Hematopoietic multipotent progenitor cell treated with erythropoietin and hydrocortisone succinate and interleukin-3 and kit ligand, for 8 days (in vitro differentiated cells): Measurements from ENCODE around the gene PRIMA1.

Source experiments
- DNase-seq: peaks from one replicate; pipeline ENCODE4 v3.0.0-alpha.2; 2015

Gene PRIMA1

DNA sequence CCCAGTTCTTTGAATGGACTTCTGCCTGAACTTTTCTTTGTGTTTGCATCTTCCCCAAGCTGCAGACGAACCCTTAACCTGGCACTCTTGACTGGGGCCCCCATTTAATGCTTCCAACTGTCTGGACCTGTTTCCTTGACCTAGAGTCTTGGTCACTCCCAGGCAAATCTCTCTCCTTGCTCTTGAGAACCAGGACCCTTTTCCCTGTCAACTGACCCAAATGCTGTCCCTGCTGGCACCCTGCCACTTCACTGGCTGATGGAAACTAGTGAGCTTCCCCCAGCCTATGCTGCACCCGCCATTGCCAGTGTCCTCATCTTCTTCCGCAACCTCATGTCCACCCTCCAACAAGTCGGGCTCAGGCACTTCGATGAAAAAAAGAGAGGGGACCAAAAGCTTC lies 79.5 kb downstream of the PRIMA1 start:
- DNase-seq = no peak

DNA sequence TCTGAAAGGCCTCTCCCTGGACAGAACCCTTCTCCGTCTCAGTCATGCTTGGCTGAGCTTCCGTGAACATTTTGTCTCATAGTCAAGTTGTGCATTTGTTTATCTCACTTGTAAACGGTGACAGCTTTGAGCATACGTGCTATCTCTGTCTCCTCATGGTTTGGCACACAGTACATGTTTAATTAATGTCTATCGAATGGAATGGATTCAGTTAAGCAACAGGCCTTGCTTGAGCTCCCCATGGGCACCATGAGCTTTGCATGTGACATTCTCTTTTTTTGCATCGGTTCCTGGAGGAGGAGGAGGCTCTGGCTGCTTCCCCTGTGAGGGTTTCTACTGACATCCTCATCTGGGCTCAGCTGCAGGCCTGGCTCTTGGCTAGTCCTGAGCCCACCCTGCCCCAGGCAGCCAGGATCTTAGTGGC lies 80.0 kb downstream of the PRIMA1 start:
- DNase-seq = no peak

DNA sequence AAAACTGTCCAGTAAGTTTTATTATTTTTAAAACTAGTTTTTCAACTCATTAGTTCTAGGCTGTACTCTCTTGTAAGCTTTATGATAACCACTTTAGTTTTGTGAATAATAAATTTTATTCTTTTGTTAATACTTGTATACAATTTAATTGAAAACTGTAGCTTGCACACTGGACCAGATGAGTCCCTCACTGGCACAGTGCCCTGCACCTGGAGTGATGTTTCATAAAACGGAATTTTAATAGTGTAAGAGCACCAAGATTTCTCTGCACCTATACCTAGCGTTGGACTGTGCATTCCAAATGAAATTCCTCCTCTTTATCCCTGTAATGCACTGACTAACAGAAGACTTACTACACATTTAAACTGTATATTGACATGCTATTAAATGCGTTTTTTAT lies 80.8 kb downstream of the PRIMA1 start:
- no peak for DNase-seq

DNA sequence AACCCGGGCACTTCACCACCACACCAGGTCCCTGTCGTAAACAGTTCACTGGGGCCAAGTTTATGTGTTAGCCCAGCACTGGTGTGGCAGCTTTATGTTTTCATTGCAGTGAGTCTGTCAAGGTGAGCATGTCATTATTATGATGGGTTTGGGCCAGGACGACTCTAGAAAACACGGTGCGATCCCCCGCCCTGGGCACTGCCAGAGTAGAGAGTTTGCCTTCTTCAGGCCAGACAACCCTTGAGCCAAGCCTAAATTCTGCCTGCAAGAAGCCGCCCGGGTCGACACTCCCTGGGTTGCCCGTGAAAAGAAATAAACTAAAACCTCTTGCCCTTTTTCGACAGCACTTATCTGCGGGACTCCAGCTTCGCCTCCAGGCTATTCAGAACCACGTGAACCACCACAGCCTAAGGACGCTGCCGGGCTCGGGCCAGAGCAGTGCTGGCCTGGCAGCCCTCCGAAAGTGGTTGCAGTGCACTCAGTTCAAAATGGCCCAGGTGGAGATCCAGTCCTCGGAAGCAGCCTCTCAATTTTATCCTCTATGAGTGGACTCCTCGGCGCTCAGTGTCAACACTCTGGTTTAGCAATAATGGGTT lies 81.8 kb downstream of the PRIMA1 start:
- no peak for DNase-seq

DNA sequence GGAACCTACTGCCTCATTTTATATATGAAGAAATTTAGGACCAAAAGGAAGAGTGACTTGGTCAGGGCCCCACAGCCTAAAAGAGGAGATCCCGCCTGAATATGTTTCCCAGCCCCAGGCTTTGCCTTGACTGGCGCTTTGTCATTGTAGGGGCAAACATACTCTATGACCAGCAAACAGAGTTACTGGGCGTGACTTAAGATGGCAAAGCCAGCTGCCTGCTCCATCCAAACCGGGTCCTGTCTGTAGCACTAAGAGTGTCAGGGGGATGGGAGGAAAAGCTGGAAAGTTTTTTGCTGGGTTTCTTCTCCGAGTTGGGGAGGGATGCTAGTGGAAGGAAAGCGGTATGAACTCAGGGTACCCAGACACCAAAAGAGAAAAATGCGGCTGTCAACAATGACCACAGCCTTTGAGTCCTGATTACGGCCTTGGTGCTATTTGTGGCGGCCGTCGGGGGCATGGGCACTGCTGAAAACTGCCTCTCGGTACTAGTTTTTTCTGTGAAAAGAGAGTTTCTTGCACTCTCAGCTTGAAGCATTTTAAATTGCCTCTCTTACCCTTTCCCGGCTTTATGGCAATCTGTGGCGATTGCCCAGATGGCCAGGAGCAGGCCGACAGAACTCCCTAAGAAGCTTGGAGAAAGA lies 82.7 kb downstream of the PRIMA1 start:
- no peak for DNase-seq

DNA sequence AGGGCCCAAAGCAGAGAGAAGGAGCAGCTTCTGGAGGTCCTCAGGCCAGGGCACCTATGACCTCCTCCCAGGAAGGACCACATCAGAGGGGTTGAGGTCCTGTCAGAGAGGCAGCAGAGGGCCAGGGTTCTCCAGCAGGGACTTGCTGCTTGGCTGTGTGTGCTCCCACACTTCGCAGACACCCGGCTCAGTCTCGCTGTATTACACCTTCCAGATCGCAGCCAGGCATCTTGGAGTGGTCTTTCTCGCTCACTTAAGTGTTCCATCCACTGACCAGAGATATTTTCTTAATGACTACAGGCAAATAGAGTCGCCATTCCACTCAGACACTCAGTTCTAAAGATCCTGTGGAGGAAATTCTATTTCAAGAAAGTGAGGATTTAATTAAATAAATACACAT lies 84.3 kb downstream of the PRIMA1 start:
- DNase-seq = no peak

DNA sequence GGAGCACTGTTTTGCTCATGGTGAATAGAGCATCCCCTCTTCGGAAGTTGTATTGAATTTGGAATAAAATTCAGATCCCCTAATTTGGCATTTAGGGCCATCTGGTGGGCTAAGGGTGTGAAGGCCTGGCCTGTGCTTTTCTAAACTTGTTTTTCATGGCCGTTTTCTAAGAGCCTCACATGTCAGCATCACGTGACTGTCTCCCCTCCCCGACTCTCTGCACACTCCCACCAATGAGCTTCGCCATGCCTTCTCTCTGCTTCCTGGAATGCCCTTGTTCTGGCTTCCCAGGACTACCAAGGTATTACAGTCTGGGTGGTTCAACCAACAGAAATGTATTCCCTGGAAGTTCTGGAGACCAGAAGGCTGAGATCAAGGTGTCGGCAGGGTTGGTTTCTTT lies 85.3 kb downstream of the PRIMA1 start:
- no peak for DNase-seq

DNA sequence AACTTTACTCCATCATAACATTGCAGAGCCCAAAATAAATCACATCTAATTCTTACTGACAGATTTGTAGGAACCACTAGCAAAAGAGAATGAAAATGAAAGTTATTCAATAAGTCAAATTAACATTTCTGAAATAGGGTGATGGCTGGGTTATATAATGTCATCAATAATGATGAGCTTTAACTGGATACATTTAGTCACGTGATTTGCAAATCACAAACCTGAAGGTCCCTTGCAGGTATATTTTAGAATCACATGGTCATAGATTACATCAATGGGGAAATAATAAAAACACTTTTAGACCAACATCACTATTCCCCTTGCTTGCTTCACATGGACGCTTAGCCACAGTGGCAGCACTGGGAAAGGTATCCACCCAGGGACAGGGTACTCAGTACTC lies 86.7 kb downstream of the PRIMA1 start:
- DNase-seq = no peak

DNA sequence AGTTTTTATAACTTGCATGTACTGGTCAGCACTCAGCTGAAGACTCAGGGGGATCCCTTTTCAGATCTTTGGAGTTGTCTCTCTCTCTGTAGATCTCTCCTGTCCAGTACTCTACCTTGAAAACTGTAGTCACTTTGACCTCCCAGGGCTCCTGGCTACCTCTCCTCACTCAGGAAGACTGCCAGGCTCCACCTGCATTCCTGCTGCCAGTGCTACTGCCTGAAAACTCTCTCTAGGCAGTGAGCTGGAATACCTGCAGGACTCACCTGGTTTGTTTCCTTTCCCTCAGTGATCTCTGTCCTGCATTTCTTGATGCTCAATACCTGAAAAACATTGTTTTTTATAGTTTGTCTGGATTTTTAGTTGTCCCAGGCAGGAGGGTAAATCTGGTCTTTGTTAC lies 87.4 kb downstream of the PRIMA1 start:
- no peak for DNase-seq

DNA sequence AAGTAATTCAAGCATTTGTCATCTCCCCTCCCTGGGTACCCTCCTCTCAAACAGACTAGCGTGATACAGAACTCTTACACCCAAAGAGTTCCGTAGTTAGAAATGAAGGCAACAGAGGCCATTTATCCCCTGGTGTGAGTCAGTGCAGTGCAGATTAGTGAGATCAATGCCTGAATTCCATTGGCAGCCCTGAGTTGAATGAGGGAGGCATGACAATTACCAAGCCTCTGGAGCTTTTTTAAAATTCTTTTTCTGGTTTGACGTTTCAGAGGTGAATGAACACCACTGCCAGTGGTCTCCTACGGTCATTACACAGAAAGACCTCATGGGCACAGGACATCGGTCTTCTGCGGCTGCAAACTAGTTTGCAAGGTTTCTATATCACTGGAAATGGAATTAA lies 94.4 kb downstream of the PRIMA1 start:
- no peak for DNase-seq

DNA sequence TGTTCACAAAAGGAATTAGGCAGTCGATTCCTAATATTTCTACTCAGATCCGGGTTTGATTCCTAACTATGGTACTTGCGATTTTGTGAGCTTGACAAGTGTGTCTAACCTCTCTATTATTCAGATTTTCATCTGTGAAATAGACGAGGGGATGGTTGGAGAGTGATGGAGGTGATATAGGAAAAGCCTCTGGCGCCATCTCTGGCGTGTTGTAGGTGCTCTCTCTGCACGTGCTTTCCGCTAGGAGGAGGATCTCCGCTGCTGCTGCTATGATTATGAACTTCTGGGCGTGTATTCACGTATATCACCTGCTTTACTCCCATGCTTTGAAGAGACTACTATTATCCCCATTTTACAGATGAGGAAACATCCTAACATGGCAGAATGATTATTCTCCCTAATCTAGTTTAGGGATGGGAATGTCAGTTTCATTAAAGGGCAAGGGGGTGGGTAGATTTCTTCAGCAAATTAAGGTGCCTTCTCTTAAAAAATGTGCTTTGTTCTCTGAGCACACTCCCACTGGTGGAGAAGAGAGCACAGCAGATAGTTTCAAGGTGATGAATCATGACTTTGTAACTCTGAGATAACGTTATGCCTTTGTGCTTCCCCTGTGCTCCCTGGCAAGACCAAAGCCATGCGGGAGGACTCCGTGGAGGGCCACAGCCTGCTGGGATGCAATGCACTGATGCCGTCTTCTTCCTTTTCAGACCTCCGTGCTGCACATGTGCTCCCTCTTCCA lies 97.1 kb downstream of the PRIMA1 start:
- no peak for DNase-seq

DNA sequence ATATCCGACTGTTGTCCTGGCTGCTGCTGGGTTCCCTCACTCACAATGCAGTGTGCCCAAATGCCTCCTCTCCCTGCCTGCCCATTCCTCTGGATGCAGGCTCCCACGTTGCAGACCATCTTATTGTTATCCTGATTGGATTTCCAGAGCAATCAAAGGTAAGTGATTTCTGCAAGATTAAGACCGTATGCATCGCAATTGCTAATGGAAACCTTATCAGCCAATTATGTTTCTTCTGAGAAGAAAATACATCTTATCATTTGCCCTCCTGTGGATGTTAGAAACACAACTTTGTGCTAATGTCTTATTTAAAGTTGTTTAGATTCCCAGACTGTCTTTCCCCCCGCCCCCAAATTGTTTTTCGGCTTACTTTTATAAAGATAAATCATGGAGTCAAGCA lies 98.1 kb downstream of the PRIMA1 start:
- DNase-seq = no peak

DNA sequence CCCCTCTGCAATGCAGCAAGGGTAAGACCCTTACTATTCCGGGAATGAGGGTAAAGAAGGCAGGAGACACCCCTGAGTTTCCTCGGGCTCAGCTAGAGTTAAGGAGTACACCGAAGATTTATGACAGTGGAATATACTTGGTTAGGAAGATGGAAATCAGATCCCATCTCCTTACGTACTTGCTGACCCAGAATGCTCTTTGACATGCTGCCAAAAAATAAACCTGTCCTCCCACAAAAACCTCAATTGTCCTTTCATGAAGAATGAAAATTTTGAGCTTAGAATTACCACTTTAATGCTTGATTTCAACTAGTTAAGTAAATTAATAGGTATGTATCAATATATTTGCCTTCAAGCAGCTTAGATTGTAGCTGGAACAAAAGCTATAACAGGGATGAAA lies 99.5 kb downstream of the PRIMA1 start:
- no peak for DNase-seq

DNA sequence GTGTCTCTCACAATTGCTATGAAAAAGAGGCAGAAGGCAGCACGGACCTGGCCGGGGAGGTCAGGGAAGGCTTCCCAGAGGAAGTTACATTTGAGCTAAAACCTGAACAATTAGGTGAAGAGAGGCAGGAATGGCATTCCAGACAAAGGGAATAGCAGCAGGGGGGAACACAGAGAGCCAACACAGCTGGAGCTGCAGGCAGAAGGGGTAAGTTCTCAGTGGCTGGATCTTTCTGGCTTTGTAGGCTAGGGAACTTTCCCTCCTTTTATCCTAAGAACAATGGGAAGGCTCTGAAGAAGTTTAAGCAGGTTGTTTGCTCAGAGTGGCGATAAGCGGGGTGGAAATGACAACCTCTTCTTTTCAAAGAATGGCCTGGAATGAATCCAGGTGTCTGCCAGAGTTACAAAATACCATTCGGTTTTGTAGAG lies 100.0 kb downstream of the PRIMA1 start:
- no peak for DNase-seq

DNA sequence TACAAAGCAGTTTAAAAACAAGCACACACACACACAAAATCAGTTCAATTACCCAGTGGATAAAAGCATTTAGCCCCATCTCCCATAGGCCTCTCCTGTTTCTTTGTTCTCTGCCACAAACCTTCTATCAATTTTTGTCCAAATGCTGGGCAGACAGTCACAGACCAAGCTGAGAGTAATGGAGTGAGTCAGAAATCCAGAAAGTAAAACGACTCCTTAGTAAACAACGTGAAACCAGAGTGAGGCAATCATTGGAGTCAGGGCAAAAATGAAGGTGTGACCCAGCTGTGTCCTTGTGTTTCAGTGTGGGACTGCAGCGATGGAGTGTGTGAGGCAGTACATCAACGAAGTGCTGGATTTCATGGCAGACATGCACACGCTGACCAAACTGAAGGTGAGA lies 102.0 kb downstream of the PRIMA1 start:
- DNase-seq = no peak

DNA sequence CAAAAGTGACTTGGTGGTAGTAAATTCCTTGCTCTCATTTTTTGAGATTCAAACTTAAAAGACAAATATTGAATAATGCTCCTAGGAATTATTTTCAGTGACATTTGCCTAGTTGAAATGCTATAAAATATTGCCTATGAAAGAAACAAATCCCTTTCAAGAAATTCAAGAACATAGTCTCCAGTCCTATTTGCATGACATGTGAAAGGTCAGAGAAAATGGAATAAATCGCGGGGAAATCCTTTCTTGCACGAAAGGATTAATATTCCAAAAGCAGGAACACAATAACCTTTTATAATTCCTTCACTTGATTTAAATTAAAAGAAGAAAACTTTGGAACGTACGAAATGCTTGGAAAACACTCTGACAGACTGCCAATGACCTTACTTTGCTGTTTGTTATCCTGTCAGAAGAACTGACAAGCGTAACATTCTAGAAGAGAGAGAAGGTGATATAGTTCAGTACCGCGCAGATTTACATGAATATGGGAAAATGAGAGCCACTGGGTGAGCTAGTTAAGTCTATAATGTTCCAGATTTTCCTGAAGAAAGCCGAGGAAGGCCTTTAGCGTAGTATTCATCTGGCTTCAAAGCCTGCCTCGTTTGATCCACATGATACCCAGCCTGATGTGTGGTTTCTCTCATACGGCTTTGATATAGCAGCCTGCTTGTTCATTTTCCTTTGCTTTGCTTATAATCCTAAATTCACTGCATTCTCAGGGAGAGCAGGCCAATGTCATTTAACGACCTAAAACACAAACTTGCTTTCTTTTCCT lies 103.0 kb downstream of the PRIMA1 start:
- DNase-seq = no peak

DNA sequence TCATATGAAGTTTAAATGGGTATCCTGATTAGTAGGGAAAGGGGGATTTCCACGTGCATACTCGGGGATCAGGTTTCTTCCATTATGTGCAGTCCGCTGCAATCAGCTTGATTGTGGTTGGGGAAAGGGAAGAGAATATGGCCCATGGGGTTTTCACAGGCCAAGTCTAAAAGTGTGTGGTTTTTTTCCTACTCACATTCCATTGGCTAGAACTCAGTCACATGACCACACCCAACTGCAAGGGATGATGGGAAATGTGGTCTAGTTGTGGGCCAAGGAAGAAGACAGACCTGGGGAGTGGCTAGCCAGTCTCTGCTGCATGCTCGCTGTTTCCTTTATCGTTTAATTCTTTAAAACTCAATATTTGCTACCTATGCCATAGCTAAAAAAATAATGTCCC lies 105.1 kb downstream of the PRIMA1 start:
- DNase-seq = peak; percentile 60

DNA sequence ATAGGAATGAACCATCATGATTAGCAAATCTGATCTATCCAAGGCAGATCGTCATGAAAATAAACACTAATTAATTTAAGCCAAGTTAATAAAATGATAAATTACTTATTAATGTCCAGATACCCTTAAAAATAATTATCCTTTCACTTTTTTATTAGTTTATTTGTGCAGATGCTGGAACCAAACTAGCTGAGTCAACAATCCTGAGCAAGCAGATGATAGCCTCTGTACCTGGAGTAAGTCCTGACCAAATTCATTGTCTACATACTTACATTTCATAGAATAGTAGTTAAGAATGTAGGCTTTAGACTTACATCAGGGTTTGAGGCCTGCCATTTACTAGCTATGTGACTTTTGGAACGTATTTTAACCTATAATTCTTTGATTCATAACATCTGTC lies 105.8 kb downstream of the PRIMA1 start:
- no peak for DNase-seq

DNA sequence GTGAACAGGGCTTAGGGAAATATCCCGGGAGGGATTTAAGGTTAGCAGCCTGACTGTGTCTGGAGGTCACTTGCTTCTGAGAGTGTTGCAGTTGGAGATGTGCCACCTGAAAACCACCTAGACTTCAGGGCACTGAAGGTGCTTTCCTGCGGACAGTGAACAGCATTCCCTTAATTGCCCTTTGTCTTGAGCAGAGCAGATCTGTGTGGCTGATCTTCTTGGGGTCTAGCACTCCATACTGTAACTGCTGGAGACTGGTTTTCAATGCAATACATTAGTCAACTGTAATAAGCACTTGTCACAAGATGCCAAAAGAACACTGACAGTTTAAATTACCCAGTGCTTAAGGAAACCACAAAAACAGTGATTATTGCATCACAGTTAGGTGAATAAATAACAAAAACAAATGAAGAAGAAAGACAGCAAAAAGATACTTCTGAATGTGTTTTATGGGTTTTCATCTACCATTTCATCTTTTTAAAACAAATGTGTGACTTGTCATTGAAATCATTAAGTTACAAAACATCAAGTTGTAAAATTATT lies 111.8 kb downstream of the PRIMA1 start:
- no peak for DNase-seq

DNA sequence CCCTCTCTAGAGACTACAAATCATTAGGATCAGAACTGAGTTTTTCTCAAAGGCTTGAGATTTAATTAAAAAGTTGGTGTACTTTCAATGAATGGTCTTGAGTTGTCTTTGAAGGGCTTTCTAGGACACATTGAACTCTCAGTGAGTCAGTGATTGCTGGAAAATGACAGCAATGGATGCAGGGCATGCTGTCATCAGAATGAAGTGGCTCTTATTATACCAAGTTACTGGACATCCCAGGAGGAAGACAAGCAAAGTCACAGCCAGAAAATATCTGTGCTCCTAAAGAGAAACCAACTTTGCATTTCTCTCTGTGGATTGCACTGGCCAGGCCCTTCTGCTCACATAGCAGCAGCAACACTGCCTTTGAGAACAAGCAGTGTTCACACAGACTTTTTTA lies 112.6 kb downstream of the PRIMA1 start:
- DNase-seq = no peak

DNA sequence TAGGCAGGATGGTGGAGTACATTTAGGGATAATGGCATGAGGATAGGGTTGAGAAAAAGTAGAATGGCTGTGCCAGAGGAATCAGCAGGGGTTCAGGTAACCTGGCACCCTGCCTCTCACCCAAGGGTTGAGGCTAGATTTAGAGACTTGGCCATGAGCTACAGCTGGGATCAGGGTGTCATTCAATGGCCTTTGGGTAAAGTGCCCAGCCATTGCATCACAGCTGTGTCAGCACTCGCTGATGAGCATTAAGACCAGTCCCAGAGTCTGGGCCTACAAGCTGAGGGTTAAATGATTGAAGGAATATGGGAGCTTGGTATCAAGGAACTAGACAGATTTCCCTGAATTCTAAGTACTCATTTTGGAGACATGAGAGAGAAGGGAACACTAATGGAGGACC lies 113.9 kb downstream of the PRIMA1 start:
- no peak for DNase-seq

DNA sequence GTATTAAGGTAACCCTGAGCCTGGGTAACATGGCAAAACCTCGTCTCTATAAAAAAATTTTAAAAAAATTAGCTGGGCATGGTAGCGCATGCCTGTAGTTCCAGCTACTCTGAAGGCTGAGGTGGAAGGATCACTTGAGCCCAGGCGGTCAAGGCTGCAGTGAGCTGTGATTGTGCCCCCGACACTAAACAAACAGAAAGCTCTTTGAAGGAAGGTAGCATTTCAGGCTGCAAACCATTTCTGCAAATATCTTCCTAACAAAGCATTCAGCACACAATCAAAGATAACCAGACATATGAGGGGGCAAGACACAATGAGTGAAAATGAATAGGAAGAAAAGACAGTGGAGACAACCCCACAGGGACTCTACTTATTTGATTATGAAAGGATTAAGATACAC lies 118.7 kb downstream of the PRIMA1 start:
- no peak for DNase-seq
